Neural cell (in vitro differentiated cells): Measurements from ENCODE around the gene RPS6KA5. TPM values are rescaled to one million over a fixed set of nuclear protein-coding genes. Genes with fewer than 3 reads are reported as not detected.

Experiments
- H2AFZ ChIP-seq: fragments of 200-600, 300-800 bp; sonication (generic), shearing (Covaris generic); 2 replicates; pipeline ENCODE4 v1.6.0; 2014; ENCODE audit warnings: low read depth, mild to moderate bottlenecking, antibody characterized with exemption, low read length, moderate library complexity
- H3F3A ChIP-seq: fragments of 200-600 bp; shearing (Covaris generic); 2 replicates; pipeline ENCODE4 v1.6.1; 2016; ENCODE audit warnings: mild to moderate bottlenecking, moderate library complexity, mixed read lengths, antibody characterized with exemption, low read length; ENCODE audit not compliant: insufficient read depth, poor library complexity, severe bottlenecking
- H3K27ac ChIP-seq: fragments of 200-600, 300-800 bp; sonication (generic), shearing (Covaris generic); 2 replicates; pipeline ENCODE4 v1.5.1; 2014; ENCODE audit warnings: mild to moderate bottlenecking, low read length, moderate library complexity
- H3K27me3 ChIP-seq: fragments of 300-800, 200-600 bp; sonication (generic), shearing (Covaris generic); 2 replicates; pipeline ENCODE4 v1.6.0; 2014; ENCODE audit warnings: mild to moderate bottlenecking, low read depth, low read length, moderate library complexity; ENCODE audit not compliant: insufficient read depth
- H3K36me3 ChIP-seq: fragments of 300-800, 200-600 bp; sonication (generic), shearing (Covaris generic); 2 replicates; pipeline ENCODE4 v1.5.1; 2014; ENCODE audit warnings: mild to moderate bottlenecking, antibody characterized with exemption, low read length, moderate library complexity; ENCODE audit not compliant: insufficient read depth
- H3K4me2 ChIP-seq: fragments of 300-800, 200-600 bp; sonication (generic), shearing (Covaris generic); 2 replicates; pipeline ENCODE4 v1.6.0; 2014; ENCODE audit warnings: mild to moderate bottlenecking, low read length
- H3K4me3 ChIP-seq: fragments of 300-800, 200-600 bp; sonication (generic), shearing (Covaris generic); 2 replicates; pipeline ENCODE4 v1.5.1; 2014; ENCODE audit warnings: mild to moderate bottlenecking, low read length, moderate library complexity
- H3K79me2 ChIP-seq: fragments of 200-600 bp; shearing (Covaris generic); replicated peaks from 2 replicates; pipeline ENCODE4 v1.6.0; 2014; ENCODE audit warnings: mild to moderate bottlenecking, low read length, moderate library complexity; ENCODE audit not compliant: insufficient read depth
- H3K9ac ChIP-seq: fragments of 300-800, 200-600 bp; sonication (generic), shearing (Covaris generic); 2 replicates; pipeline ENCODE4 v1.6.1; 2016; ENCODE audit warnings: mild to moderate bottlenecking, low read length, mixed read lengths
- H3K9me2 ChIP-seq: fragments of 200-600 bp; shearing (Covaris generic); 2 replicates; pipeline ENCODE4 v1.6.1; 2016; ENCODE audit warnings: mild to moderate bottlenecking, low read length, mixed read lengths; ENCODE audit not compliant: insufficient read depth
- H3K9me3 ChIP-seq: fragments of 200-600, 300-800 bp; sonication (generic), shearing (Covaris generic); 2 replicates; pipeline ENCODE4 v1.6.1; 2016; ENCODE audit warnings: mild to moderate bottlenecking, mixed run types, low read length, moderate library complexity, mixed read lengths
- H4K20me1 ChIP-seq: fragments of 200-600 bp; shearing (Covaris generic); 2 replicates; pipeline ENCODE4 v1.6.1; 2016; ENCODE audit warnings: mild to moderate bottlenecking, mixed run types; ENCODE audit not compliant: insufficient read depth
- EP300 ChIP-seq: fragments of 450-650 bp; conservative IDR thresholded peaks from 2 replicates; pipeline ENCODE4 v1.6.1; 2014; ENCODE audit warnings: antibody characterized with exemption, mild to moderate bottlenecking, moderate library complexity; ENCODE audit not compliant: poor library complexity, severe bottlenecking
- EZH2 ChIP-seq: fragments of 200-600, 300-800 bp; shearing (Covaris generic), sonication (generic); IDR thresholded peaks from 2 replicates; pipeline ENCODE4 v1.6.1; 2014; ENCODE audit warnings: antibody characterized with exemption, low read length, borderline replicate concordance, mild to moderate bottlenecking; ENCODE audit not compliant: insufficient read depth, poor library complexity, severe bottlenecking
- SMC3 ChIP-seq: fragments of 450-650 bp; conservative IDR thresholded peaks from 2 replicates; pipeline ENCODE4 v1.6.1; 2014; ENCODE audit warnings: antibody characterized with exemption, mild to moderate bottlenecking, moderate library complexity; ENCODE audit not compliant: poor library complexity
- TAF1 ChIP-seq: IDR thresholded peaks from 2 replicates; pipeline ENCODE4 v1.6.1; 2012; ENCODE audit warnings: low read depth
- polyA plus RNA-seq: library from polyadenylated mRNA; depleted of rRNA; stranded (reverse); fragments of >200 nt; gene quantifications from 2 replicates; pipeline ENCODE4 v1.2.3, GENCODE V29; 2014
- TF ChIP-seq, protein P1 (sequence below): IDR thresholded peaks from 2 replicates; pipeline ENCODE4 v1.6.1; 2012; ENCODE audit warnings: borderline replicate concordance
- TF ChIP-seq, protein P2 (sequence below): fragments of 450-650 bp; IDR thresholded peaks from 2 replicates; pipeline ENCODE4 v1.5.1; 2014; ENCODE audit warnings: antibody characterized with exemption, mild to moderate bottlenecking, moderate library complexity; ENCODE audit not compliant: poor library complexity, severe bottlenecking

RPS6KA5 gene
- polyA plus RNA-seq, 1 donor from 2014 or later, result 6.3 TPM

DNA sequence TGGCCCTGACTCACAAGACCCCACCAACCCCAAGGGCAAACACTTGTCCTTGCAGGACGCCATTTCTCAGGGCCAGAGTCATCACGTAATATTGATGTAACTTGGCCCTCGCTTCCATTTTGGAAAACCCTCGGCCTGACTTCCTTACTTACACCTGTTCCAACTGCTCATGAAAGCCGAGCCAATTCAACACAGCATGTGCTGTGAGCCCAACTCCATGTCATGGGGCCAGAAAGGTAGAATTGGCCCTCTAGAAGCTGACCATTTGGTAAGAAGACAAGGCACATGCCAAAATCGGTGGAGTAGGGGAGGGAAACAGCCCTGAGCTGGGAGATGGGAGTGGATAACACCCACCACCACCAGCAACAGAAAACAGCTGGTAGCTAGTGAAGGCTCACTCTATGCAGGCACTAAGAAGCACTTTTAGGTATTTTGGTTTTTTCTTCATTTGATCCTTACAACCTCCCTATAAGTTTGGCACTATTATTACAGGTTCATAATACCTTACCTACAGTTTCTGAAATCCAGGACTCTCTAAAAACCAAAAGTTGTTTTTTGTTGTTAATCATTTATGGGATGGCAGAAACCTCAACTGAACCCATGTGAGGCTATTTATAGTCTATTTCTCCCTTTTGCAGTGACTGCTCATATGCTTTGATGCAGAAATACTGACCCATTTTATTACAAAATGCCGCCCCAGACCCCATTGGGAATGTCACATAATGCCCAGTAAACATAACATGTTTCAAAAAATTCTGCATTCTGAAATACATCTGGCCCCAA lies 250.7 kb downstream of the RPS6KA5 start:
- Histone ChIP-seq H2AFZ (no peak overlapping the region), H3K27ac (no peak overlapping the region), H3K79me2 (peaks cover 19% of the 10 kb centered on the region), H3F3A (no peaks in the 10 kb centered on the region), H3K9ac (no peak overlapping the region), H3K4me3 (no peak overlapping the region), H3K4me2 (no peak overlapping the region), H3K9me2 (no peaks in the 10 kb centered on the region), H3K27me3 (no peaks in the 10 kb centered on the region), H4K20me1 (no peaks in the 10 kb centered on the region), H3K9me3 (no peaks in the 10 kb centered on the region), H3K36me3 (no peaks in the 10 kb centered on the region)
- TF ChIP-seq SMC3 (no peak), EZH2 (no peak), EP300 (no peak)
- TF ChIP-seq, protein P1, sequence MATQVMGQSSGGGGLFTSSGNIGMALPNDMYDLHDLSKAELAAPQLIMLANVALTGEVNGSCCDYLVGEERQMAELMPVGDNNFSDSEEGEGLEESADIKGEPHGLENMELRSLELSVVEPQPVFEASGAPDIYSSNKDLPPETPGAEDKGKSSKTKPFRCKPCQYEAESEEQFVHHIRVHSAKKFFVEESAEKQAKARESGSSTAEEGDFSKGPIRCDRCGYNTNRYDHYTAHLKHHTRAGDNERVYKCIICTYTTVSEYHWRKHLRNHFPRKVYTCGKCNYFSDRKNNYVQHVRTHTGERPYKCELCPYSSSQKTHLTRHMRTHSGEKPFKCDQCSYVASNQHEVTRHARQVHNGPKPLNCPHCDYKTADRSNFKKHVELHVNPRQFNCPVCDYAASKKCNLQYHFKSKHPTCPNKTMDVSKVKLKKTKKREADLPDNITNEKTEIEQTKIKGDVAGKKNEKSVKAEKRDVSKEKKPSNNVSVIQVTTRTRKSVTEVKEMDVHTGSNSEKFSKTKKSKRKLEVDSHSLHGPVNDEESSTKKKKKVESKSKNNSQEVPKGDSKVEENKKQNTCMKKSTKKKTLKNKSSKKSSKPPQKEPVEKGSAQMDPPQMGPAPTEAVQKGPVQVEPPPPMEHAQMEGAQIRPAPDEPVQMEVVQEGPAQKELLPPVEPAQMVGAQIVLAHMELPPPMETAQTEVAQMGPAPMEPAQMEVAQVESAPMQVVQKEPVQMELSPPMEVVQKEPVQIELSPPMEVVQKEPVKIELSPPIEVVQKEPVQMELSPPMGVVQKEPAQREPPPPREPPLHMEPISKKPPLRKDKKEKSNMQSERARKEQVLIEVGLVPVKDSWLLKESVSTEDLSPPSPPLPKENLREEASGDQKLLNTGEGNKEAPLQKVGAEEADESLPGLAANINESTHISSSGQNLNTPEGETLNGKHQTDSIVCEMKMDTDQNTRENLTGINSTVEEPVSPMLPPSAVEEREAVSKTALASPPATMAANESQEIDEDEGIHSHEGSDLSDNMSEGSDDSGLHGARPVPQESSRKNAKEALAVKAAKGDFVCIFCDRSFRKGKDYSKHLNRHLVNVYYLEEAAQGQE, result no peak
- TF ChIP-seq, protein P2, sequence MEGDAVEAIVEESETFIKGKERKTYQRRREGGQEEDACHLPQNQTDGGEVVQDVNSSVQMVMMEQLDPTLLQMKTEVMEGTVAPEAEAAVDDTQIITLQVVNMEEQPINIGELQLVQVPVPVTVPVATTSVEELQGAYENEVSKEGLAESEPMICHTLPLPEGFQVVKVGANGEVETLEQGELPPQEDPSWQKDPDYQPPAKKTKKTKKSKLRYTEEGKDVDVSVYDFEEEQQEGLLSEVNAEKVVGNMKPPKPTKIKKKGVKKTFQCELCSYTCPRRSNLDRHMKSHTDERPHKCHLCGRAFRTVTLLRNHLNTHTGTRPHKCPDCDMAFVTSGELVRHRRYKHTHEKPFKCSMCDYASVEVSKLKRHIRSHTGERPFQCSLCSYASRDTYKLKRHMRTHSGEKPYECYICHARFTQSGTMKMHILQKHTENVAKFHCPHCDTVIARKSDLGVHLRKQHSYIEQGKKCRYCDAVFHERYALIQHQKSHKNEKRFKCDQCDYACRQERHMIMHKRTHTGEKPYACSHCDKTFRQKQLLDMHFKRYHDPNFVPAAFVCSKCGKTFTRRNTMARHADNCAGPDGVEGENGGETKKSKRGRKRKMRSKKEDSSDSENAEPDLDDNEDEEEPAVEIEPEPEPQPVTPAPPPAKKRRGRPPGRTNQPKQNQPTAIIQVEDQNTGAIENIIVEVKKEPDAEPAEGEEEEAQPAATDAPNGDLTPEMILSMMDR, result no peak

DNA sequence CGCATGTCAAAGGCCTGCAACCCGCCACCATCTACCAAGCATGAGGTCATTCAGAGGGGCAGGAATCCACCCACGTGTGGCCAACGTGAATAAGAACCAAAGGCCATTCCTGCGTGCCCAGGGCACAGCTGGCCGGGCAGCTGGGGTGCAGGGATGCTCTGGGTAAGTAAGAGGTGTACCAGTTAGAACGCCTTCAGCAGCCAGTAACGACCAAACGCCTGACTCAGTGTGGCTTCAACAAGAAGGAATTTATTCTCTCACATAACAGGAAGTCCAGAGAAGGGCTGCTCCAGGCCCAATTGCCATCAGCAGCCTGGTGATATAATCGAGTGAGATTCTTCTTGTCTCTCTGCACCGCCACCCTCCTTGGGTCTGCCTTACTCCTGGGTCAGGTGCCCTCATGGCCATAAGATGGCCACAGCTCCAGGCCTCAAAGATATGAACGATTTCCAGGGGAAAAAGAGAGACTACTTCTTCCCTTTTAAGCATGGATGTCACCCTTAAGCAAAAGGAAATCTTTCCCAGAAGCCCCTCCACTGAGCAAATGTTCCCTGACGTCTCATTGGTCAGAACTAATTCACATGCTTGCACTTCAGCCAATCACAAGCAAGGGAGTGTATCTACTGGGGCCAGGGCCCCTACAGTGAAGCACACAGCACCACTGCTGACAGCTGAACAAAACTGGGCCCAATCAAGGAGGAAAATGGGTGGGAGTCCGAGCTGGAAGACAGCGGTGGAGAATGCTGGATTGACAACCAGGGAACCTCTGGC lies 251.5 kb downstream of the RPS6KA5 start:
- Histone ChIP-seq H3F3A (no peaks in the 10 kb centered on the region), H3K36me3 (no peaks in the 10 kb centered on the region), H3K4me2 (no peak overlapping the region), H3K79me2 (peaks cover 12% of the 10 kb centered on the region), H4K20me1 (no peaks in the 10 kb centered on the region), H2AFZ (no peak overlapping the region), H3K4me3 (no peak overlapping the region), H3K9me3 (no peaks in the 10 kb centered on the region), H3K9me2 (no peaks in the 10 kb centered on the region), H3K27me3 (no peaks in the 10 kb centered on the region), H3K9ac (no peak overlapping the region), H3K27ac (no peak overlapping the region)
- no peak for TF ChIP-seq EP300
- TF ChIP-seq TAF1, result no peak
- no peak for TF ChIP-seq EZH2
- TF ChIP-seq SMC3, result no peak
- TF ChIP-seq, protein P1, result no peak
